GM19238 (cell line): Measurements from ENCODE around the gene ETHE1.
A peak's percentile ranks its signal among the peaks of the same experiment; 100 is the strongest.
"Not testable (repeated sequence)": the region's sequence is repeated elsewhere in the genome, so short reads cannot be mapped to it uniquely, and the experiment has no call there.

Experiments used
- DNase-seq: peaks from one replicate; pipeline ENCODE4 v3.0.0; 2011; ENCODE audit warnings: low spot score; ENCODE audit not compliant: insufficient read length

Gene ETHE1

DNA sequence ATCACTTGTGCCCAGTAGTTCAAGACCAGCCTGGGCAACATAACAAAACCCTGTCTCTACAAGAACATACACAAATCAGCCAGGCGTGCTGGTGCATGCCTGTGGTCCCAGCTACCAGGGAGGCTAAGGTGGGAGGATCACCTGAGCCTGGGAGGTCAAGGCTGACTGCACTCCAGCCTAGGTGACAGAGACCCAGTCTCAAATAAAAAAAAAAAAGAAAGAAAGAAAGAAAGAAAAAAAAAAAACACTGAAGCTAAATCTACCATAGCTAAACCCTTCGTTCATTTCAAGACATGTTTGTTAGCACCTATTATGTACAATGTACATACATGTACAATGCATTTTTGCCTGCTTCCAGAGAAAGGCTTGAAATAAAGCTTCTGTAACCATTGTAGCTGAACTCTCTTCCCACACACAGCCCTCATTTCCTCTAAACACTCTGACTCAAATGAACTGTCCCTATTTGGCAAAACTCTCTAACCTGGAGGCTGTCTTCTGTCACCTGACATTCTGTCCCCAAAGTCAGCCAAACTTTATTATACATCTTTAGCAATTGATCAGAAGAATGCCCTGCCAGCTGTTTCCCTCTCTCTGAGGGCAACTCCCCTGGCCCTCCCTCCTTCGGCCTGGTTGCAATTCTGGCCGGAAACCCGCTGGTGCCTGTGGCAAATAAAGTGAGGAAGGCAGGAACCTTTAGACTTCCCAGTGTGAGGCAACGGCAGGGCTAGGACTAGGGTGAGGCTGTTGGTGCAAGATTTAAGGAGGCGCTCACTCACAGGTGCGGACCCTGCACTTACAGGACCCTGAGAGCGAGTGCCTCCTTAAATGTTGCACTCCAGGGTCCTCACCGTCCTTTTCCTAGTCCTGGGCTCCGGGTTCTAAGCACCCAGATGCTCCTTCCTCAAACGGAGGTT, 1.8 kb downstream of the ETHE1 start:
- DNase-seq = no peak

DNA sequence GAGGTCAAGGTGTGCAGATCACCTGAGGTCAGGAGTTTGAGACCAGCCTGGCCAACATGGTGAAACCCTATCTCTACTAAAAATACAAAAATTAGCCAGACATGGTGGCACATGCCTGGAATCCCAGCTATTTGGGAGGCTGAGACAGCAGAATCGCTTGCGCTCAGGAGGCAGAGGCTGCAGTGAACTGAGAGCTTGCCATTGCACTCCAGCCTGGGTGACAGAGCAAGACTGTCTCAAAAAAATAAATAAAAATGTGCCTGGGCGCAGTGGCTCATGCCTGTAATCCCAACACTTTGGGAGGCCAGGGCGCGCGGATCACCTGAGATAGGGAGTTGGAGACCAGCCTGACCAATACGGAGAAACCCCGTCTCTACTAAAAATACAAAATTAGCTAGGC, 3.3 kb downstream of the ETHE1 start:
- DNase-seq = not testable (repeated sequence)

DNA sequence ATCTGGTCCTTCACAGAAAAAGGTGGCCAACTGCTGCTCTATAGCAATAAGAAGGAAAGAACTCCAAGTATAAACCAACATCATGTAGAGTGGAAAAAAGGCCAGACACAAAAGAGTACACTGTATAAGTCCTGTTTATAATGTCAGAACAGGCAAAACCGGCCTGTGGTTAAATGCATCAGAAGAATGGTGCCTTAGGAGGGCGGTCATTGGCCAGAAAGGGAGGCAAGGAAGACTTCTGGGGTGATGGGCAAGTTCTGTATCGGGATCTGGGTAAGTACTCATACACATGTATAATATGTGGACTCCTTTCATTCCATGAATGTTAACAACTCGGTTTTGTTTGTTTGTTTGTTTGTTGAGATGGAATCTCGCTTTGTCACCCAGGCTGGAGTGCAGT, 4.1 kb downstream of the ETHE1 start:
- DNase-seq = no peak

DNA sequence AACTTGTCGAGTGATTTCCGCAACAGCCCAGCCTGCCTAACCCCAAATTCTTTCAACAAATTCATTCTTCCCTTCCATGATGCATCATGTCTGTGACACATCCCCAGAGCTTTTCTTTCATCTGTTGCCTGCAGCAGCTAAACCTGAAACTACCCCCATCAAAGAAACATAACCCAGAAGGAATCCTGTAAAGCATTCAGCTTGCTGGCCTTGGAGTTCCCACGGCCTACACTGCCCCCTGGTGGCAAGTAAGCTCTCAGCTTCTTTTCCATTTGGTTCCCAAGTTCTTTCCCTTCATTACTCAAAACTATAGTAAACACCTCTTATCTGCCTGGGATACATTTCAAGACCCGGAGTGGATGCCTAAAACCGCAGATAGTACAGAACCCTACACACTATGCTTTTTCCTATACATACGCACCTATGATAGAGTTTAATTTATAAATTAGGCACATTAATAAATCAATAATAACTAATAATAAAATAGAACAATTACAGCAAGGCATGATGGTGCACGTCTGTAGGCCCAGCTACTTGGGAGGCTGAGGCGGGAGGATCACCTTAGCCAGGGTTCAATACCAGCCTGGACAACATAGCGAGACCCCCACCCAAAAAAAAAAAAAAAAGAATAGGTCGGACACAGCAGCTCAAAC, 7.4 kb downstream of the ETHE1 start:
- DNase-seq = peak; percentile 52

DNA sequence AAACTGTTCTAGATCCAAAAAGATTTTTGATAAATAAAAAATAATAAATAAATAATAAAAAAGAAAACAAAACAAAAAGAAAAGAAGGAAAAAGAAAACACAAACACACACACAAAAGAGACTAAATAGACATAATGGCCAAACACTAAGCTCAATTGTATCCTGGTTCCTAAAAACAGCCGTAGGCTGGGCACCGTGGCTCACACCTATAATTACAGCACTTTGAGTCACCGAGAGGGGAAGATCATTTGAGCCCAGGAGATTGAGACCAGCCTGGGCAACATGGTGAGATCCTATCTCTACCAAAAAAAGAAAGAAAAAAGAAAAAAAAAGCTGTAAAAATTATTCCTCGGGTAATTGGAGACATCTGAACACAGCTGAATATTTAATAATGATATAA, 8.9 kb downstream of the ETHE1 start:
- DNase-seq = no peak

DNA sequence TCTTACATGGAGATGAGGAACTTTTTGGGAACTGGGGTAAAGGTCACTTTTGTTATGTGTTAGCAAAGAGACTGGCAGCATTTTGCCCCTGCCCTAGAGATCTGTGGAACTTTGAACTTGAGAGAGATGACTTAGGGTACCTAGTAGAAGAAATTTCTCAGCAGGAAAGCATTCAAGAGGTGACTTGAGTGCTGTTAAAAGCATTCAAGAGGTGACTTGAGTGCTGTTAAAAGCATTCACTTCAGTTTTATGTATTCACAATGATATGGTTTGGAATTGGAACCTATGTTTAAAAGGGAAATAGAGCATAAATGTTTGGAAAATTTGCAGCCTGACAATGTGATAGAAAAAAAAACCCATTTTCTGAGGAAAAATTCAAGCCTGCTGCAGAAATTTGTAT, 14.6 kb downstream of the ETHE1 start:
- DNase-seq = not testable (repeated sequence)

DNA sequence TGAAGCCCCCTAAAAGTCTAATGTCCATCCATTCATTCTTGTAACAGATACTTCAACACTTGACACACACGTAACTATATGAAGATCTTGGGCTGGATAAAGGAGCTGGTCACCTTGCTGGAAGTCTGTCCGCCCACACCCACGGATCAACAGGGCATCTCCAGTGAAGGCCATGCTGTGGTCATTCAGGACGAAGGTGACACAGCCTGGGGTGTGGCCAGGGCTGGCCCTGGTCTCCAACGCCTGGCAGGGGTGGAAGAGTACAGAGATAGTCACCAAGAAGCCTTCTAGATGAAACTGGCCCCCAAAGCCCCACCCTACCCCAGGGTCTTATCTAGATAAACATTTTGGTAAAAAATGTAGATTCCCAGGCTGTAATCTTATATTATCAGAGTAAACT, 15.7 kb downstream of the ETHE1 start:
- no peak for DNase-seq

DNA sequence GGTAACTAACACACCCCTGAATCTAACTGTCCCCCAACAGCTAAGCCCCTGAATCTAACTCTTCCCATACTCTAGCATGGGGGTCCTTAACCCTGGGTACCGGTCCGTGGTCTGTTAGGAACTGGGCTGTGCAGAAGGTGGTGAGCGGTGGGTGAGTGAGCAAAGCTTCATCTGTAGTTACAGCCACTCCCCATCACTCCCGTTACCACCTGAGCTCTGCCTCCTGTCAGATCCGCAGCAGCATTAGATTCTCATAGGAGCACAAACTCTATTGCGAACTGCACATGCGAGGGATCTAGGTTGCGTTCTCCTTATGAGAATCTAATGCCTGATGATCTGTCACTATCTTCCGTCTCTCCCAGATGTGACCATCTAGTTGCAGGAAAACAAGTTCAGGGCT, 16.3 kb downstream of the ETHE1 start:
- no peak for DNase-seq

DNA sequence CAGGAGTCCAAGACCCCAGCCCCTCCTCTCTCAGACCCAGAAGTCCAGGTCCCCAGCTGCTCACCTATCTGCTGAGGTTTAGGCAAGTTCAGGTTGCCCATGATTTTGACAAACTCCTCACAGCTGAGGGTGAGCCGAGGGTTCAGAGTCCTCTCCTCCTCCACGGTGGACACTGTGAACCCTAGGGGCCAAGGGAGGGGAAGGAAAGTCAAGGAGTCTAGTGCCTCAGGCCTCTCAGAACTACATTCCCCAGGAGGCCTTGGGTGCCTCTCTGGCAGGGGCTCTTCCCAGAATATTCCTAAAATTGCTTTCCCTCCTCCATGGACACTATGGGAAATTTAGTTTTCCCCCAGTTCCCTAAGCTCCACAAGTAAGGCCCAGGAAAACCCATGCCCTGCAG, 19.1 kb downstream of the ETHE1 start:
- DNase-seq = no peak

DNA sequence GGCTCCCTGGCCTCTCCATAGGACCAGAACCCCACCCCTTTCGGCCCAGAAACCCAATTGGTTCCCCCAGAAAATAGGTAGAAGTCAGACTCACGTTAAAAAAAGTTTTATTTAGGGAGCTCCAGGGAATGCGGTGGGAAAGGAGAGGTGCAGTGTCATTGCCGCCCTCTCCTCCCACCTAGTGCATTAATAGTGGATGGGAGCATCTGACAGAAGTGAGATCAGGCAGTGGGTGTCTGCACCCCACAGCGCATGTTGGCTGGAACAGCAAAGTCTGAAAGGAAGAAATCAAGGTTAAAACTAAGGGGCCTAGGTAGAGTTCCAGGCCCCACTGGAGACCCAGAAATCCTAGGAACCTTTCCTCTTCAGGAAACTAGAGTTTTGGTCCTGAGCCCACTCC, 20.4 kb downstream of the ETHE1 start:
- DNase-seq = no peak

DNA sequence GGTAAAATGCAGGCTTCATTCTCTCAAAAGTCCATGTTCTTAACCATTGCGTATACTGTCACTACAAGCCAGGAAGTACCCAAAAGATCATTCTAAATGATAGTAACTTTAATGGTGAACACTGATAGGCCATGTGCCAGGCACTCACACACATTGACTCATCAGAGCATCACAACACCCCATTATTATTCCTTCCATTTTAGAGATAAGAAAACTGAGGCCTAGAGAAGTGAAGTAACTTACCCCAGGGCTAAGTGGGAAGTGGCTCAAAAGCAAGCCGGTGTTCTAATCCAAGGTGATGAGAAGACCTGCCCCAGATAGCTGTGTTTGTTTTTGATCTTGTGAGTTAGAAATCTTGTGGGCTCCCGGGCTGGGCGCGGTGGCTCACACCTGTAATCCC, 21.1 kb downstream of the ETHE1 start:
- no peak for DNase-seq

DNA sequence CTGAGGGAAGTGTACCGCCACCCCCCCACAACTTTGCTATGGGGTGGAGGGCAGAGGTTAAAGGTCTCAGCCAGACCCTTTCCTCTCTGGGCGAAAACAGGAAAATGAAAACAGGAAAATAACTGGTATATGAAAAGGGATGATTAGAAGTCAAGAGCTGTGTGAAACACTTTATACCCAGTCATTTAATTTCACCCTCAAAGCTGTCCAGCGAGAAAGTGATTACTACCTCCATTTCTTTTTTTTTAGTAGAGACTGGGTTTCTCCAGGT, 21.9 kb downstream of the ETHE1 start:
- DNase-seq = no peak

DNA sequence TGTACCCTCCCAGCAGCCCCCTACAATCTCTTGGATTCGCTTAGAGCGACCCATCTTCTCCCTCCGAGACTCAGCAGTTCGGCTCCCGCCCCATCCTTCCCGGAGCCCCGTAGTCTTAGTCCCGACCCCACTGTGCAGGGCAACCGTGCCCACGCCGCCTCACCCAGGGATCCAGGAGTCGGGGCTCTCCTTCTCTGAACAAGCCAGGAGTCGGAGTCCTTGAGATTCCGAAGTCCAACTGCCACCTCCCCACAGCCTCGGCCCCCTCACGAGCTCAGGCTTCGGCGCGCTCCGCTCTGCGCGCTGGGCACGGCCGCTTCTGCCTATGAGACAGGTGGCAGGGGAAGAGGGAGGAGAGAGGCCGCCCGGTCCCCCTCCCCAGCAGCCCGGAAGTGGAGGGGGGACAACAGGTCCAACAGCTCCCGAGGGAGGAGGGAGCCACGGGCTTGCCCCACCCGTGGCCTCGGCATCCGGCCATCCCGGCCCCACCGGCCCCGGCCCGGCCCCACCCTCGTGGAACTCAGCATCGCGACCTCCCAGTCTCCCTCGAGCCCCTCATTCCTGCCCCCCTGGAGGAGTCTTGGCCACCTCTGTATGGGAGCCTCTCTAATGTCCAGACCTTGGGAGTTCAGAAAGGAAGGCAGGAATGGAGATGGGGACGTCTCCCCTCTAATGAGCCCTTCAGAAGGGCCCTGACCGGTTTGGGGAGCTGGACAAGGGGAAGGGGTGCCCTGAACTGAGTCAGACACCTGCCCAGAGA, 22.4 kb downstream of the ETHE1 start, which contains the start of gene PHLDB3:
Gene PHLDB3, minus strand, starts transcription at position 321 of the 760 bp plus-strand sequence. CDS start 628 bp downstream, outside the sequence.
- peak; percentile 27 for DNase-seq

DNA sequence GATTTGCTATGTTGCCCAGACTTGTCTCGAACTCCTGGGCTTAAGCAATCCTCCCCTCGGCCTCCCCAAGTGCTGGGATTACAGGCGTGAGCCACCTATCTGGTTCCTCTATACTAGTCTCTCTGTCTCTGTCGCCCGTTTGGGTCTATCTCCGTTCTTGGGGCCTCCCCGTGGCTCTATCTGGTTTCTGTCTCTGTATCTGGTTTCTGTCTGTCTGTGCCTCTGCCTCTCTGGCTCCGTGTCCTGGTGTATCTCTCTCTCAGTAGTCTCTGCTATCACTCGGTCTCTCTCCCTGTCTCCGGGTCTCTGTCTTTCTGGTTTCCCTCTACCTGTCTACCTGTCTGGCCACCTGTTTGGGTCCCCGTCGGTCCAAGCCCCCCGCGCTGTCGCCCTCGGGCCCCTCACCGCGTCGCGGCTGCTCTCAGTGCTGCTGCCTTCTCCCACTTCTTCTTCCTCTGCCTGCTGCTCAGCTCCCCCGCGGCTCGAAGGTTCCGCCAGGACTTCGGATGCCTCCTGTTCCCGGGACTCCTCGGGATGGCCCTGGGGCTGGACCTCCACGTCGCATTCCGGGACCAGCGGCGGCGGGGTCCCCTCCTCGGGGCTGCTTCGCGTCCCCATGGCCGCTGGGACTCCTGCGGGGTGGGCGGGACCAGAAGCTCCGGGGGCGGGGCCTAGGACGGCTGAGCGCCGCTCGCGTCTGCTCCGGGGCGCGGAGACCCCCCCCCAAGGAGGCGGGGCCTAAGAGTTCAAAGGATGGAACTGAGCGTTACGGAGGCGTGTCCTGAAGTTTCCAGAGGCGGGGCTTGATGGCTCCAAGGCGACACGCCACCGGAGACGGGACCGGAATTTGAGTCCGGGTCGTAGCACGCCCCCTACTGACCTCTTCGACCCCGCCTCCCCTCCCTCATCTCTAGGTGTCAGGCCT, 23.2 kb downstream of the ETHE1 start:
- peak; percentile 97 for DNase-seq

DNA sequence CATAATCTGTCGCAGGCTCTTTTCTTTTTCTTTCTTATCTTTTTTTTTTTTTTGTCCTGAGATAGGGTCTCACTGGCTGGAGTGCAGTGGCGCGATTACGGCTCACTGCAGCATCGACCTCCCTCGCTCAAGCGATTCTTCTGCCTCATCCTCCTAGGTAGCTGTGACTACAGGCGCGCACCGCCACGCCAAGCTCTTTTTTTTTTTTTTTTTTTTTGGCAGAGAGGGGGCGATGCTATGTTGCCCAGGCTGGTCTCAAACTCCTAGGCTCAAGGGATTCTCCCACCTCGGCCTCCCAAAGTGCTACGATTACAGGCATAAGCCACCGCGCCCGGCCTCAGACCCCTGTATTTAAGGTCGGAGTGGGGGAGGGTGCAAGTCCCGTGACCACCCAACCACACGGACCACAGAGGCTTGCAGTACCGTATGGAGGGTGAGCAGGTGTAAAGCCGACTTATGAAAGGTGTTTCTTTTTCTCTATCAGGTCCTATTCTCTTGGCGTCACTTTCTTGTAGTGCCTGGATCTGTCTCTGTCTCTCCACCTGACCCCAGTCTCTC, 24.5 kb downstream of the ETHE1 start:
- no peak for DNase-seq

DNA sequence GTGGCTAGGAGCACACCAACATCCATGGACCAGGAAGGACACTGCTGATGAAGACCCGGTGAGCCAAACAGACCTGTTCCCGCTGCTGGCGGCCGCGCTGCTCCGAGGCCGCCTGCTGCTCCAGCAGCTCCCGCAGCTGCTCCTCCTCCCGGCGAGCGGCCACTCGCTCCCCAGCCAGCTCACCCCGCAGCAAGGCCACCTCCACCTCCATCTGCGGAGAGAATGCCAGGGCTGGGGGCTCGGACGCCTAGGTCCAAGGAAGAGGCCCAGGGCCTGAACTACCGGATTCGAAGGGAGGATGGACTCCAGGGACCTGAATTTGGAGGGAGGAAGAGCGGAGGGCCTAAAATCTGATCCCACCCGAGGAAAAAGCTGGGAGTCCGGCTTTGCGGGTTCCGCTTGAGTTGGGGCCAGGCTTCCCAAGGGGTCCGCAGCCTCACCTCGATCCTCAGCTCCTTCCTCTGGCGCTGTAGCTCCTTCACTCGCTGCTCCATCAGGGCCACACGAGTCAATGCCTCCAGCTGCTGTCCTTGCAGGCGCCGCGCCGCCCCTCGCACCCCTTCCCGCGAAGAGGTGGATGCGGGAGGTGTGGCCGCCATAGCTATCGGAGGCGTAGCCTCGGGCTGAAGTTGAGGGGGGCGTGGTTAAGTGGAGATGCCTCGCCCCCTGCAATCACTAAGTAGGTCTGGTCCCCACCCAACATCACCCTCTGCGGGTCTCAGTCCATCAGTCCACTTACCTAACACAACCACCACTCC, 25.2 kb downstream of the ETHE1 start:
- no peak for DNase-seq

DNA sequence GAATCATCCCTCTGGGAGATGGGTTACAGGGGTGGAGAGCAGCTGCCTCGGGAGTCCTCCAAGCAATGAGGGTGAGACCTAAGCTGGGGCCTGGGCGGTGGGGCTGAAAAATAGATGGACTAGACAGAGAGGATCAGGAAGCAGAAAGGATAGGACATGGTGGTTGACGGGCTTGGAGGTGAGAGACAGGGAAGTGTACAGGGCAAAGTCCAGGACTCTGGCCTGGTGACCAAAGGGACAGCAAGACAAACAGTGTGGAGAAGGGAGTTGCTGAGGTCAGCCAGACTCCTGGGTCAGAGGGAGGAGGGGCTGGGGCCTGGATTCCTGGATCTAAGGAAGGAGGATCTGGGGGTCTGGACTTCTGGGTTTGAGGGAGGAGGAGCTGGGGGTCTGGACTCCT, 28.0 kb downstream of the ETHE1 start:
- DNase-seq = no peak

DNA sequence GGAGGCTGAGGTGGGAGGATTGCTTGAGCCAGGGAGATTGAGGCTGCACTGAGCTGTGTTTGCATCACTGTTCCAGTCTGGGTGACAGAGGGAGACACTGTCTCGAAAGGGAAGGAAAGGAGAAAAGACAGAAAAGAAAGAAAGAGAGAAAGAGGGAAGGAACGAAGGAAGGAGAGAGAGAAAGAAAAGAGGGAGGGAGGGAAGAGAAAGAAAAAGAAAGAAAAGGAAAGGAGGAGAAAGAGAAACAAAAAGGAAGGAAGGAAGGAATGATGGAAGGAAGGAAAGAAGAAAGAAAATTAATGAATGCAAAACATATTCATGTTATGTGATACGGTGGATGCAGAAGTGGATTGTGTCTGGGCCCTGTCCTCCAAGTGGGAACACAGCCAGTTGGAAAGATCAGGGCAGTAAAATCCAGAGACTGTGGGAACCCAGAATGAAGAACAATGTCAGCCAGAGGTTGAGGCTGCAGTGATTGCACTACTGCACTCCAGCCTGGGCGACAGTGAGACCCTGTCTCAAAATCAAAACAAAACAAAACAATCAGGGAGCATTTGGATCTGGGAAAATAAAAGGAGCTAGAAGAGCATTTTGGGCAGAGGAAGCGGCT, 28.7 kb downstream of the ETHE1 start:
- no peak for DNase-seq

DNA sequence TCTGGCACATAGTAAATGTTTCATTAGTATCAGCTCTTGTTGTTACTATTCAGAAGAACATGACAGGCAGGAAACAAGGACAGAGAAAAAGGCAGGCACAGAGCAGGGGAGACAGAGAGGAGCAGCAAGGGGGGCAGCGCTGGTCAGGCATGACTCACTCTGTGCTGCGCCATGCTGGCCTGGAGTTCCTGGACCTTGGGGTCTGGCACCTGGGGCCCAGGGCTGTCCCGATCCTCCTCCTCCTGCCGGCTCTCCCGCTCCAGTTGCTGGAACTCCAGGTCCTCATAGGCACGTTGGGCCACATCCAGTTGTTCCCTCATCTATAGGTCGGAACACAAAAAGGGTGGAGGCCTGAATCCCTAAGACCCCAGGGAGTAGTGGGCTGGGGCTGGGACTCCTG, 30.0 kb downstream of the ETHE1 start:
- DNase-seq = no peak

DNA sequence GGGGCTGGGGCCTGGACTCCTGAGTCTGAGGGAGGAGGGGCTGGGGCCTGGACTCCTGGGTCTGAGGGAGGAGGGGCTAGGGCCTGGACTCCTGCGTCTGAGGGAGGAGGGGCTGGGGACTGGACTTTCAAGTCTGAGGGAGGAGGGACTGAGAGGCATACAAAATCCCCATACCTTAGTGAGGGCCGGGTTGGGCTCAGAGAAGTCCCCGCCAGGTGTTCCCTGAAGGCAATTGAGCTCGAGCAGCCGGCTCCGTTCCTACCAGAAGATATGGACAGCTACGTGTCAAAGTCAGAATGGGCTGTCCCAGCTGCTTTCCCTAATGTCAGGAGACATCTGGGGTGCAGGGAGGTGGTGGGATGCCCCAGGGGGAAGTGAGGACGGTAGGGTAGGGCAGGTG, 31.9 kb downstream of the ETHE1 start:
- no peak for DNase-seq
